Ovary (tissue), 9 donors: ENCODE measurements around the gene CDADC1. TPM values are rescaled to one million over a fixed set of nuclear protein-coding genes. Genes with fewer than 3 reads are reported as not detected.

Experiments
- DNase-seq, 5 donors: peaks; one replicate each; pipeline ENCODE4 v3.0.0-alpha.2; 2019 to 2020
- H3K27ac ChIP-seq, 2 donors: fragments of 200-600 bp; one replicate each; pipeline versions ENCODE4 v1.5.1 to v1.8.0; 2019 to 2022
- H3K27me3 ChIP-seq: fragments of 200-600 bp; one replicate; pipeline ENCODE4 v1.8.0; 2022
- H3K36me3 ChIP-seq: fragments of 200-600 bp; sonication (generic); one replicate; pipeline ENCODE4 v1.5.1; 2019
- H3K4me1 ChIP-seq: one replicate; pipeline ENCODE4 v1.8.1; 2013; ENCODE audit warnings: mild to moderate bottlenecking, moderate library complexity; ENCODE audit not compliant: insufficient read depth
- H3K4me3 ChIP-seq: fragments of 200-600 bp; sonication (generic); one replicate; pipeline ENCODE4 v1.5.1; 2017
- H3K9me3 ChIP-seq, 2 donors: fragments of 200-600 bp in 1 of 2; sonication (generic) in 1 of 2; one replicate each; pipeline versions ENCODE4 v1.5.1 to v1.8.1; 2013 to 2019; ENCODE audit warnings: mild to moderate bottlenecking in 1 of 2, moderate library complexity in 1 of 2
- EP300 ChIP-seq: sonication (generic); formaldehyde crosslinking; IDR thresholded peaks from one replicate; pipeline ENCODE4 v1.6.1; 2017; ENCODE audit warnings: antibody characterized with exemption
- POLR2A ChIP-seq: fragments of 450-650 bp; IDR thresholded peaks from one replicate; pipeline ENCODE4 v1.6.1; 2017; ENCODE audit warnings: antibody characterized with exemption, mild to moderate bottlenecking, moderate library complexity
- WGBS, 3 donors: extraction: QIAGEN DNeasy Blood & Tissue Kit in 1 of 3; methylation state at CpG; one replicate each; pipeline versions ENCODE4 v1.1.5 to v1.1.7; 2013 to 2017; 5-methylcytosine and 5-hydroxymethylcytosine counted together
- intact Hi-C, 4 donors: fragments of 100-400 bp; cut with DNase I; formaldehyde crosslinking; loops; one replicate each; pipeline versions ENCODE4 v1.11.0 to v1.15.1; 2022 to 2023
- polyA plus RNA-seq, 2 donors: library from polyadenylated mRNA; stranded (reverse); fragments of 200-250 nt in 1 of 2; fragments of 350-450 nt in 1 of 2; fragmentation: Illumina TruSeq in 1 of 2; extraction: RNeasy Lipid Tissue Mini Kit (QIAGEN cat#74804) in 1 of 2; gene quantifications; one replicate each; pipeline ENCODE4 v1.2.3, GENCODE V29; 2013 to 2014
- total RNA-seq, 7 donors: library from RNA; depleted of rRNA in 2 of 7; stranded (reverse); fragments of >200 nt in 2 of 7; fragmentation: NEBNext Ultra II Directional in 3 of 7; extraction: Animal tissue kit (Norgen Biotek cat#: 25700) in 3 of 7; gene quantifications; one replicate each; pipeline versions ENCODE4 v1.1.0 to v1.2.4, GENCODE V29; 2016 to 2023
- TF ChIP-seq, protein P1 (sequence below), 3 donors: fragments of 450-650 bp in 2 of 3; fragments of 200-600 bp in 1 of 3; IDR thresholded peaks; one replicate each; pipeline versions ENCODE4 v1.5.1 to v1.8.0; 2016 to 2022; ENCODE audit warnings: antibody characterized with exemption in 3 of 3, mild to moderate bottlenecking in 1 of 3
- donor health status: DM: no; HTN: no; CAD: no; lungs with moderate emphysema.
- donor health status: DM: no; HTN: no; CAD: no.
- donor health status: Bipolar disorder and iron deficiency.
- donor health status: DM: yes; HTN: yes; CAD: no.
- donor health status: DM: no; HTN: no; CAD: no.
- donor health status: DM: yes; HTN: yes; CAD: no.

CDADC1 gene
- total and polyA plus RNA-seq, 9 donors = 7.5 to 17.9 (median 13.0) TPM

DNA sequence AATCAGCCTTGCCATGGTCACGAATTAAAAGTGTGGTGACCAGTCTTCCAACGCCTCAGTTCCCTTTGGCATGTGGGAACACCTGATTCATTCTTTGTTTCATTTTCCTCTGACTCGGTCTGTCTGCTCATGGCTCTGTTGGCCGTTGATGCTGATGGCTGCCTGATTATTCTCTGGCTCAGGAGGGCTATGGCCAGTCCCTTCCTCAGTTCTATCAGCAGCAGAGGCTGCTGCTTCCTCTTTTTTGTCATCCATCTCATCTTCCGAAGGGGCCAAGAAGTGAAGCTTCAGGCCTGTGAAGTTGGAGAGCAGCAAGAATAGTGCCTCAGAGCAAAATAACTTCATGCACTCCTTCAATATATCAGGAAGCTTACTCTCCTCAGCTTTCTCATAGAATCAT, 37.1 kb upstream of the CDADC1 start:
- TF ChIP-seq, protein P1, sequence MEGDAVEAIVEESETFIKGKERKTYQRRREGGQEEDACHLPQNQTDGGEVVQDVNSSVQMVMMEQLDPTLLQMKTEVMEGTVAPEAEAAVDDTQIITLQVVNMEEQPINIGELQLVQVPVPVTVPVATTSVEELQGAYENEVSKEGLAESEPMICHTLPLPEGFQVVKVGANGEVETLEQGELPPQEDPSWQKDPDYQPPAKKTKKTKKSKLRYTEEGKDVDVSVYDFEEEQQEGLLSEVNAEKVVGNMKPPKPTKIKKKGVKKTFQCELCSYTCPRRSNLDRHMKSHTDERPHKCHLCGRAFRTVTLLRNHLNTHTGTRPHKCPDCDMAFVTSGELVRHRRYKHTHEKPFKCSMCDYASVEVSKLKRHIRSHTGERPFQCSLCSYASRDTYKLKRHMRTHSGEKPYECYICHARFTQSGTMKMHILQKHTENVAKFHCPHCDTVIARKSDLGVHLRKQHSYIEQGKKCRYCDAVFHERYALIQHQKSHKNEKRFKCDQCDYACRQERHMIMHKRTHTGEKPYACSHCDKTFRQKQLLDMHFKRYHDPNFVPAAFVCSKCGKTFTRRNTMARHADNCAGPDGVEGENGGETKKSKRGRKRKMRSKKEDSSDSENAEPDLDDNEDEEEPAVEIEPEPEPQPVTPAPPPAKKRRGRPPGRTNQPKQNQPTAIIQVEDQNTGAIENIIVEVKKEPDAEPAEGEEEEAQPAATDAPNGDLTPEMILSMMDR (IDR thresholded peaks at IDR 0.05) = no peak
- no peak for TF ChIP-seq POLR2A
- no peak for TF ChIP-seq EP300
- Histone ChIP-seq H3K4me1 (no peaks in the 10 kb centered on the region), H3K36me3 (no peaks in the 10 kb centered on the region), H3K27ac (no peak overlapping the region), H3K27me3 (no peaks in the 10 kb centered on the region), H3K4me3 (no peak overlapping the region), H3K9me3 (no peaks in the 10 kb centered on the region)
- DNase-seq = no peak
- intact Hi-C loops = no loop called here
- WGBS, 3 donors = 92% methylated on average over 5 of the region's 5 CpGs

DNA sequence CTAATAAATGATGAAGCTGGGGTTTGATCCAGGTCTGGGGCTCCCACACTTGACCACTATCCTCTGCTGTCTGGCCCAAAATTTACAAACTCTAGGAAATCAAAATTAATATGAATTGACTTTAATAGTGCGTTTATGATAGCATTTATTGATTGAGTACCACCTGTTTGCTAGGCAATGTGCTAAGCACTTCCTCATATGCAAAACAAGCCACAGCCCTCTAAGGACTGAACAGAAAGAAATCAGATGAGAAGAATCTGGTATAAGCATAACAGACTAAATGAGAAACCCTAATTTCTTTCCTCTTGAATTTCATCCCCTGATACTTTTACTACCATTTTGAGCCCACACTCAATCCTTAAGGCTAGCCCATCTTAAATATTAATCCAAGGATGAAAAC, 34.2 kb upstream of the CDADC1 start:
- no peak for DNase-seq
- 84 to 97% (median 90%) methylated on average over 1 of the region's 1 CpG for WGBS, 3 donors
- no peaks in the 10 kb centered on the region for H3K9me3 ChIP-seq
- no peak overlapping the region for H3K27ac ChIP-seq
- H3K4me3 ChIP-seq = no peak overlapping the region
- H3K36me3 ChIP-seq = no peaks in the 10 kb centered on the region
- TF ChIP-seq POLR2A (no peak), EP300 (no peak)
- TF ChIP-seq, protein P1 (IDR thresholded peaks at IDR 0.05) = no peak
- H3K4me1 ChIP-seq = no peaks in the 10 kb centered on the region
- intact Hi-C loops = no loop called here
- H3K27me3 ChIP-seq = no peaks in the 10 kb centered on the region

DNA sequence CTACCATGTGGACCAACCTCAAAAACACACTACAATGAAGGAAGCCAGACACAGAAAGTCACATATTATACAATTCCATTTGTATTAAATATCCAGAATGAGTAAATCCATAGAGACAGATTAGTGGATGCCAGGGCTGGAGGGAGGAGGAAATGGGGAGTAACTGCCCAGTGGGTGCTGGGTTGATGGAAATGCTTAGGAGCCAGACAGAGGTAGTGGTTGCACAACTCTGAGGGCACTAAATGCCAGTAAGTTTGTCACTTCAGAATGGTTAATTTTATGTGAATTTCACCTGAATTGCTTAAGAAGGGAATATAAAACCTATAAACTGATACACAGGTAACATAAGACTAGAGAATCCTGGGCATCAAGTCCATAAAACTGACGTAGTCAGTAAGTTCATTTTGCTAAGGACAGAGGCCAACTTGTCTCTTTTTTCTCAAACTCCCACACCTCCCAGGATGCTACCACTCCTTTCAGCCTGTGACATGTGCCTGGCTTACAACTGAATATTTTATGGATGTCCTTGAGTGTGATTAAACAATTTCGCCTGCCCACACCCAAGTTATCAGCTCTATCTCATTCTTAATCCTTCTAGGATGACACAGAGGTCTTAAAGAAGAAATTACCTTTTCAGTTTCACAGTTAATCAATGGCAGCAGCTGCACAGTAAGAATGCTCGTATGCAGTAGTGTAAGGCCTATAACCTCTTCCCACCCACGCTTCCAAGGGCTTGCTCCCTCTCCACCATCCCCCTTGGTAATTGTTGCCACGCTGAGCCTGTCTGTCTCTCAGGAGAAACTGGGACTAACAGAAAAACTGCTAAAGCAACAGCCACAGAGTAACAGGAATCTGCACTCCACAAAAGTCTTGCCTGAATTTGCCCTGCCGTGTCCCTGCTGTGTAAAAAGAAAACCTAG, 33.5 kb upstream of the CDADC1 start:
- no peaks in the 10 kb centered on the region for H3K36me3 ChIP-seq
- no peak overlapping the region for H3K27ac ChIP-seq
- TF ChIP-seq EP300 = no peak
- no peak for TF ChIP-seq POLR2A
- TF ChIP-seq, protein P1 (IDR thresholded peaks at IDR 0.05) = no peak
- H3K4me3 ChIP-seq = no peak overlapping the region
- no peaks in the 10 kb centered on the region for H3K27me3 ChIP-seq
- intact Hi-C loops = no loop called here
- DNase-seq = no peak
- WGBS, 3 donors = 41 to 48% (median 46%) methylated on average over 6 of the region's 6 CpGs
- no peaks in the 10 kb centered on the region for H3K4me1 ChIP-seq
- no peaks in the 10 kb centered on the region for H3K9me3 ChIP-seq

GRCh38 chr13:49214917-49215376, 32.8 kb upstream of the CDADC1 start:
- intact Hi-C loops = no loop called here
- H3K27ac ChIP-seq = no peak overlapping the region
- H3K36me3 ChIP-seq = no peaks in the 10 kb centered on the region
- H3K27me3 ChIP-seq = no peaks in the 10 kb centered on the region
- no peak for DNase-seq
- H3K9me3 ChIP-seq = no peaks in the 10 kb centered on the region
- WGBS, 3 donors = 30 to 47% (median 42%) methylated on average over 6 of the region's 6 CpGs
- no peak overlapping the region for H3K4me3 ChIP-seq
- no peaks in the 10 kb centered on the region for H3K4me1 ChIP-seq
- TF ChIP-seq, protein P1 (IDR thresholded peaks at IDR 0.05) = no peak
- TF ChIP-seq EP300 (no peak), POLR2A (no peak)
